Hepatocyte (in vitro differentiated cells): ENCODE results near the gene CSF3. TPM values are rescaled to one million over a fixed set of nuclear protein-coding genes. Genes with fewer than 3 reads are reported as not detected.
A peak's percentile ranks its signal among the peaks of the same experiment; 100 is the strongest.

Experiments
- DNase-seq: peaks from one replicate; pipeline ENCODE4 v3.0.0-alpha.2; 2016; ENCODE audit warnings: low spot score
- H2AFZ ChIP-seq: fragments of 200-600 bp; sonication (generic); 2 replicates; pipeline ENCODE4 v1.6.0; 2016; ENCODE audit warnings: antibody characterized with exemption, mild to moderate bottlenecking
- H3K27ac ChIP-seq: fragments of 200-600 bp; sonication (generic); 2 replicates; pipeline ENCODE4 v1.5.1; 2016; ENCODE audit warnings: mild to moderate bottlenecking
- H3K27me3 ChIP-seq: fragments of 200-600 bp; sonication (generic); 2 replicates; pipeline ENCODE4 v1.6.1; 2016
- H3K36me3 ChIP-seq: fragments of 200-600 bp; sonication (generic); replicated peaks from 2 replicates; pipeline ENCODE4 v1.5.1; 2016; ENCODE audit warnings: low read depth; ENCODE audit not compliant: insufficient read depth
- H3K4me1 ChIP-seq: fragments of 200-600 bp; sonication (generic); 2 replicates; pipeline ENCODE4 v1.5.1; 2016; ENCODE audit warnings: mild to moderate bottlenecking, moderate library complexity; ENCODE audit not compliant: insufficient read depth
- H3K4me2 ChIP-seq: fragments of 200-600 bp; sonication (generic); 2 replicates; pipeline ENCODE4 v1.6.0; 2016
- H3K4me3 ChIP-seq: fragments of 200-600 bp; sonication (generic); 2 replicates; pipeline ENCODE4 v1.5.1; 2016; ENCODE audit warnings: mild to moderate bottlenecking
- H3K79me2 ChIP-seq: fragments of 200-600 bp; sonication (generic); 2 replicates; pipeline ENCODE4 v1.6.0; 2017; ENCODE audit warnings: mild to moderate bottlenecking
- H3K9me2 ChIP-seq: fragments of 200-600 bp; sonication (generic); replicated peaks from 2 replicates; pipeline ENCODE4 v1.6.0; 2017; ENCODE audit warnings: mild to moderate bottlenecking; ENCODE audit not compliant: insufficient read depth
- H3K9me3 ChIP-seq: fragments of 200-600 bp; sonication (generic); 2 replicates; pipeline ENCODE4 v1.5.1; 2016; ENCODE audit warnings: low read depth, mild to moderate bottlenecking
- H4K20me1 ChIP-seq: fragments of 200-600 bp; sonication (generic); 2 replicates; pipeline ENCODE4 v1.6.0; 2016; ENCODE audit warnings: mild to moderate bottlenecking; ENCODE audit not compliant: insufficient read depth, poor library complexity, severe bottlenecking
- CTCF ChIP-seq: fragments of 200-600 bp; sonication (generic); IDR thresholded peaks from 2 replicates; pipeline ENCODE4 v1.5.1; 2016; ENCODE audit warnings: antibody characterized with exemption, mild to moderate bottlenecking; ENCODE audit not compliant: poor library complexity
- EZH2 ChIP-seq: fragments of 200-600 bp; sonication (generic); IDR thresholded peaks from 2 replicates; pipeline ENCODE4 v1.6.1; 2016; ENCODE audit warnings: antibody characterized with exemption, mild to moderate bottlenecking, borderline replicate concordance
- EZH2phosphoT487 ChIP-seq: fragments of 200-600 bp; sonication (generic); IDR thresholded peaks from one replicate; pipeline ENCODE4 v1.6.1; 2018; ENCODE audit warnings: antibody characterized with exemption, mild to moderate bottlenecking, low read depth, moderate library complexity; ENCODE audit not compliant: unreplicated experiment, severe bottlenecking
- WGBS: methylation state at CpG from one replicate; pipeline ENCODE4 v1.1.6; 2016; ENCODE audit warnings: low lambda C conversion rate; ENCODE audit errors: missing lambda C conversion rate; 5-methylcytosine and 5-hydroxymethylcytosine counted together
- polyA plus RNA-seq: library from polyadenylated mRNA; unstranded; fragments of >200 nt; fragmentation: Nextera tagmentation; extraction: Ambion mirVana; gene quantifications from 2 replicates; pipeline ENCODE4 v1.2.1, GENCODE V29; 2016
- total RNA-seq: library from RNA; depleted of rRNA; stranded (reverse); fragments of >200 nt; gene quantifications from 2 replicates; pipeline ENCODE4 v1.2.3, GENCODE V29; 2014

Gene CSF3
- total and polyA plus RNA-seq, 2 experiments from 2014 or later, result 0.36 TPM; not detected in 1

- H3K9me3 ChIP-seq, result no peaks in the 10 kb centered on the region
- H3K27me3 ChIP-seq, result no peaks in the 10 kb centered on the region
- H3K79me2 ChIP-seq, result no peaks in the 10 kb centered on the region
- 96% methylated on average over 22 of the region's 22 CpGs for WGBS
- no peaks in the 10 kb centered on the region for H4K20me1 ChIP-seq
- H3K4me1 ChIP-seq, result no peaks in the 10 kb centered on the region
- no peak overlapping the region for H3K4me3 ChIP-seq
- no peaks in the 10 kb centered on the region for H3K36me3 ChIP-seq
- DNase-seq, result peak; percentile 5
- no peak overlapping the region for H3K4me2 ChIP-seq
- H3K27ac ChIP-seq, result no peak overlapping the region
- H2AFZ ChIP-seq, result no peak overlapping the region
- no peaks in the 10 kb centered on the region for H3K9me2 ChIP-seq
- TF ChIP-seq CTCF (no peak), EZH2phosphoT487 (no peak), EZH2 (no peak)
Observed at GRCh38 chr17:40025991-40026815, 11.0 kb downstream of the CSF3 start.

- Histone ChIP-seq H4K20me1 (no peaks in the 10 kb centered on the region), H3K27me3 (no peaks in the 10 kb centered on the region), H3K9me3 (no peaks in the 10 kb centered on the region), H3K4me2 (no peak overlapping the region), H3K79me2 (no peaks in the 10 kb centered on the region), H3K27ac (no peak overlapping the region), H3K36me3 (no peaks in the 10 kb centered on the region), H2AFZ (no peak overlapping the region), H3K4me1 (no peaks in the 10 kb centered on the region), H3K4me3 (no peak overlapping the region), H3K9me2 (no peaks in the 10 kb centered on the region)
- TF ChIP-seq CTCF, result peak; percentile 84
- TF ChIP-seq EZH2, result no peak
- no peak for TF ChIP-seq EZH2phosphoT487
- DNase-seq, result peak; percentile 91
- 63% methylated on average over 29 of the region's 33 CpGs for WGBS
Observed at GRCh38 chr17:40026816-40027613, 11.8 kb downstream of the CSF3 start.

- no peaks in the 10 kb centered on the region for H3K9me3 ChIP-seq
- H3K36me3 ChIP-seq, result no peaks in the 10 kb centered on the region
- H3K4me3 ChIP-seq, result no peak overlapping the region
- H3K4me1 ChIP-seq, result no peaks in the 10 kb centered on the region
- TF ChIP-seq EZH2phosphoT487 (no peak), EZH2 (no peak), CTCF (no peak)
- H3K27me3 ChIP-seq, result no peaks in the 10 kb centered on the region
- no peak overlapping the region for H3K27ac ChIP-seq
- no peaks in the 10 kb centered on the region for H3K79me2 ChIP-seq
- no peak overlapping the region for H3K4me2 ChIP-seq
- DNase-seq, result no peak
- H4K20me1 ChIP-seq, result no peaks in the 10 kb centered on the region
- WGBS, result 90% methylated on average over 5 of the region's 5 CpGs
- no peaks in the 10 kb centered on the region for H3K9me2 ChIP-seq
- H2AFZ ChIP-seq, result no peak overlapping the region
Observed at GRCh38 chr17:40027614-40028012, 12.4 kb downstream of the CSF3 start.
